Caco-2 (cell line): ENCODE data around the gene NKIRAS1. TPM values are rescaled to one million over a fixed set of nuclear protein-coding genes. Genes with fewer than 3 reads are reported as not detected.

ENCODE experiments used
- BruUV-seq: library from RNA; stranded (reverse); fragments of 400-500 nt; replicated peaks from 2 replicates; lab custom pipeline; 2021; lab: Mats Ljungman, UMichigan
- CTCF ChIA-PET: fragments of 300-600 bp; sonication (Branson Sonifier 250); formaldehyde crosslinking; loops from one replicate; lab custom pipeline; 2022; ENCODE audit warnings: antibody characterized with exemption; lab: Charles Lee
- POLR2A ChIA-PET: fragments of 300-600 bp; sonication (Branson Sonifier 250); formaldehyde crosslinking; loops from one replicate; lab custom pipeline; 2022; ENCODE audit warnings: antibody characterized with exemption; lab: Charles Lee
- DNase-seq, 2 experiments: peaks; one replicate each; pipeline versions ENCODE4 v3.0.0 to v3.0.0-alpha.2; 2020 to 2022
- H3K27me3 ChIP-seq: replicated peaks from 2 replicates; pipeline ENCODE4 v1.6.0; 2011; ENCODE audit warnings: low read length; ENCODE audit not compliant: control insufficient read depth, insufficient read depth
- H3K36me3 ChIP-seq: 2 replicates; pipeline ENCODE4 v1.5.1; 2011; ENCODE audit warnings: low read length; ENCODE audit not compliant: control insufficient read depth, insufficient read depth
- H3K4me1 ChIP-seq: fragments of 250-450 bp; sonication (Bioruptor Pico); 2 replicates; pipeline ENCODE4 v1.5.1; 2020; ENCODE audit warnings: mild to moderate bottlenecking
- H3K4me3 ChIP-seq: 2 replicates; pipeline ENCODE4 v1.5.1; 2011; ENCODE audit warnings: low read depth, mild to moderate bottlenecking, control low read depth, low read length
- H3K9me3 ChIP-seq: fragments of 250-450 bp; sonication (Bioruptor Pico); 2 replicates; pipeline ENCODE4 v1.5.1; 2020; ENCODE audit warnings: mild to moderate bottlenecking, moderate library complexity
- H3K27ac Mint-ChIP-seq: one replicate; pipeline ENCODE4 v1.8.0; 2022; ENCODE audit warnings: mixed read lengths; ENCODE audit not compliant: unreplicated experiment
- H3K27me3 Mint-ChIP-seq: one replicate; pipeline ENCODE4 v1.8.0; 2022; ENCODE audit warnings: mixed read lengths; ENCODE audit not compliant: insufficient read depth, unreplicated experiment
- H3K36me3 Mint-ChIP-seq: one replicate; pipeline ENCODE4 v1.8.0; 2022; ENCODE audit warnings: mild to moderate bottlenecking, mixed read lengths; ENCODE audit not compliant: insufficient read depth, unreplicated experiment
- H3K4me1 Mint-ChIP-seq: one replicate; pipeline ENCODE4 v1.8.0; 2022; ENCODE audit warnings: low read depth, mixed read lengths; ENCODE audit not compliant: unreplicated experiment
- H3K4me3 Mint-ChIP-seq: one replicate; pipeline ENCODE4 v1.8.0; 2022; ENCODE audit warnings: mild to moderate bottlenecking, moderate library complexity, mixed read lengths; ENCODE audit not compliant: unreplicated experiment
- H3K9me3 Mint-ChIP-seq: one replicate; pipeline ENCODE4 v1.8.0; 2022; ENCODE audit warnings: mixed read lengths; ENCODE audit not compliant: unreplicated experiment
- CTCF ChIP-seq, 2 experiments: fragments of 200-600 bp in 1 of 2; IDR thresholded peaks; 1 replicate in 1 of 2; 2 replicates in 1 of 2; pipeline versions ENCODE4 v1.5.1 to v1.8.0; 2011 to 2022; ENCODE audit warnings: antibody characterized with exemption in 1 of 2, control low read depth in 1 of 2, inconsistent platforms in 1 of 2, low read depth in 1 of 2, low read length in 1 of 2, mild to moderate bottlenecking in 1 of 2, moderate library complexity in 1 of 2; ENCODE audit not compliant: insufficient read depth in 1 of 2, severe bottlenecking in 1 of 2, unreplicated experiment in 1 of 2
- intact Hi-C: fragments of 100-400 bp; cut with micrococcal nuclease; formaldehyde crosslinking; loops from one replicate; pipeline ENCODE4 v1.10.0; 2022; ENCODE audit not compliant: unreplicated experiment
- total RNA-seq: library from RNA; stranded (reverse); gene quantifications from 2 replicates; pipeline ENCODE4 v1.2.3, GENCODE V29; 2022

The NKIRAS1 gene
- total RNA-seq, 1 experiment from 2014 or later, result 6.8 TPM

- intact Hi-C loops, result loop anchor here (1.0 to 10.0 kb wide), 3 partner anchors 29 to 509 kb away; partner anchors contain the start of gene RPL15
- Mint-ChIP-seq H3K9me3 (no peaks in the 10 kb centered on the region), H3K4me1 (peaks cover 21% of the 10 kb centered on the region), H3K27me3 (no peaks in the 10 kb centered on the region), H3K4me3 (peak overlapping the region; percentile 94), H3K27ac (peak overlapping the region; percentile 95), H3K36me3 (peaks cover 28% of the 10 kb centered on the region)
- POLR2A ChIA-PET, result interaction anchor here (0.8 to 1.0 kb wide), 2 partner anchors 28 to 29 kb away, joined by 4 to 18 read pairs; partner anchors contain the start of genes NKIRAS1 and RPL15
- H3K27me3 ChIP-seq, result no peaks in the 10 kb centered on the region
- H3K4me3 ChIP-seq, result peak overlapping the region; percentile 94
- no peaks in the 10 kb centered on the region for H3K9me3 ChIP-seq
- no peak for TF ChIP-seq CTCF (IDR thresholded peaks at IDR 0.05; ENCODE audit: insufficient read depth in 1 of 2, low read depth in 1 of 2, low read length in 1 of 2, severe bottlenecking in 1 of 2, unreplicated experiment in 1 of 2)
- peaks cover 27% of the 10 kb centered on the region for H3K4me1 ChIP-seq
- BruUV-seq, result no TSS peak
- peak; percentile 96 to 98 for DNase-seq
- no peaks in the 10 kb centered on the region for H3K36me3 ChIP-seq
- CTCF ChIA-PET, result no interaction called here
Measured at GRCh38 chr3:23945913-23946687, 29.3 kb upstream of the NKIRAS1 start.

GRCh38 chr3:23945663-23945912 lies 28.8 kb upstream of the NKIRAS1 start:
- no peak for TF ChIP-seq CTCF (IDR thresholded peaks at IDR 0.05; ENCODE audit: insufficient read depth in 1 of 2, low read depth in 1 of 2, low read length in 1 of 2, severe bottlenecking in 1 of 2, unreplicated experiment in 1 of 2)
- POLR2A ChIA-PET, result no interaction called here
- intact Hi-C loops, result loop anchor here (1.0 to 10.0 kb wide), 3 partner anchors 28 to 509 kb away; partner anchors contain the start of gene RPL15
- Mint-ChIP-seq H3K4me3 (peak overlapping the region; percentile 94), H3K27ac (peak overlapping the region; percentile 95), H3K4me1 (peaks cover 21% of the 10 kb centered on the region), H3K27me3 (no peaks in the 10 kb centered on the region), H3K9me3 (no peaks in the 10 kb centered on the region), H3K36me3 (peaks cover 28% of the 10 kb centered on the region)
- no peaks in the 10 kb centered on the region for H3K9me3 ChIP-seq
- peaks cover 27% of the 10 kb centered on the region for H3K4me1 ChIP-seq
- peak overlapping the region; percentile 61 for H3K4me3 ChIP-seq
- CTCF ChIA-PET, result no interaction called here
- no peaks in the 10 kb centered on the region for H3K27me3 ChIP-seq
- no peaks in the 10 kb centered on the region for H3K36me3 ChIP-seq
- no TSS peak for BruUV-seq
- no peak for DNase-seq

- ChIA-PET CTCF (no interaction called here), POLR2A (interaction anchor here (1.6 kb wide), 1 partner anchor 28 kb away, joined by 8 read pairs; the partner anchor contains the start of genes NKIRAS1 and RPL15)
- H3K27me3 Mint-ChIP-seq, result no peaks in the 10 kb centered on the region
- H3K27ac Mint-ChIP-seq, result peak within 1 kb of the TSS; percentile 97
- Histone ChIP-seq H3K9me3 (no peaks in the 10 kb centered on the region), H3K36me3 (no peaks in the 10 kb centered on the region), H3K4me1 (peaks cover 27% of the 10 kb centered on the region), H3K27me3 (no peaks in the 10 kb centered on the region), H3K4me3 (peak within 1 kb of the TSS; percentile 94)
- no TSS peak for BruUV-seq
- intact Hi-C loops, result loop anchor here (1.0 to 10.0 kb wide), 3 partner anchors 28 to 510 kb away; partner anchors contain the start of gene RPL15
- H3K9me3 Mint-ChIP-seq, result no peaks in the 10 kb centered on the region
- H3K4me3 Mint-ChIP-seq, result peak within 1 kb of the TSS; percentile 94
- H3K4me1 Mint-ChIP-seq, result peaks cover 21% of the 10 kb centered on the region
- peak; percentile 81 to 84 for DNase-seq
- H3K36me3 Mint-ChIP-seq, result peaks cover 28% of the 10 kb centered on the region
- no peak for TF ChIP-seq CTCF (IDR thresholded peaks at IDR 0.05; ENCODE audit: insufficient read depth in 1 of 2, low read depth in 1 of 2, low read length in 1 of 2, severe bottlenecking in 1 of 2, unreplicated experiment in 1 of 2)
Measured at GRCh38 chr3:23944861-23945662, 28.3 kb upstream of the NKIRAS1 start, which contains the start of gene NR1D2. TSS of gene NR1D2 (plus strand) at chr3:23945286. CDS start at chr3:23945579, 293 bp downstream.
